GM20000 (cell line): Measurements from ENCODE around the gene TRMT5.

Experiments
- DNase-seq: peaks from one replicate; pipeline ENCODE4 v3.0.0; 2012; ENCODE audit warnings: low spot score
- TF ChIP-seq, protein P1 (sequence below): IDR thresholded peaks from 2 replicates; pipeline ENCODE4 v1.5.1; 2012; ENCODE audit warnings: mild to moderate bottlenecking, control low read depth; ENCODE audit errors: extremely low read depth, missing control alignments

The TRMT5 gene

DNA sequence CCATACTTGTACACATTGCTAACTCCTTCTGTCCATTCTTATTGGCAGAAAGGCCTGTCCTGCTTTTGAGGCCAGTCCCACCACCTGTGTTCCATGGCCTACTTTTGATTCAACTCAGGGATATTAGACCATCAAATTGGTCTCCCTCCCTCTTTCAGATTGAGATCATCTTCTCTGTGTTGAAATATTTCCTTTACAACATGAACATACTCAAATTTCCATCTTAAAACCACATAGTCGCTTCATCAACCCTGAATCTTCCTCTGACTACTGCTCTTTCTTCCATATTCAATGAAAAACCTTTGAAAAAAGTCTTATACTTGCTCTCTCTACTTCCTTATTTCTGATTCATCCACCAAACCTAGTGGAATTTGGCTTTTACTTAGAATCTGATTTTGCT is 34.9 kb downstream of the TRMT5 start:
- DNase-seq: no peak
- TF ChIP-seq, protein P1, sequence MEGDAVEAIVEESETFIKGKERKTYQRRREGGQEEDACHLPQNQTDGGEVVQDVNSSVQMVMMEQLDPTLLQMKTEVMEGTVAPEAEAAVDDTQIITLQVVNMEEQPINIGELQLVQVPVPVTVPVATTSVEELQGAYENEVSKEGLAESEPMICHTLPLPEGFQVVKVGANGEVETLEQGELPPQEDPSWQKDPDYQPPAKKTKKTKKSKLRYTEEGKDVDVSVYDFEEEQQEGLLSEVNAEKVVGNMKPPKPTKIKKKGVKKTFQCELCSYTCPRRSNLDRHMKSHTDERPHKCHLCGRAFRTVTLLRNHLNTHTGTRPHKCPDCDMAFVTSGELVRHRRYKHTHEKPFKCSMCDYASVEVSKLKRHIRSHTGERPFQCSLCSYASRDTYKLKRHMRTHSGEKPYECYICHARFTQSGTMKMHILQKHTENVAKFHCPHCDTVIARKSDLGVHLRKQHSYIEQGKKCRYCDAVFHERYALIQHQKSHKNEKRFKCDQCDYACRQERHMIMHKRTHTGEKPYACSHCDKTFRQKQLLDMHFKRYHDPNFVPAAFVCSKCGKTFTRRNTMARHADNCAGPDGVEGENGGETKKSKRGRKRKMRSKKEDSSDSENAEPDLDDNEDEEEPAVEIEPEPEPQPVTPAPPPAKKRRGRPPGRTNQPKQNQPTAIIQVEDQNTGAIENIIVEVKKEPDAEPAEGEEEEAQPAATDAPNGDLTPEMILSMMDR: no peak

DNA sequence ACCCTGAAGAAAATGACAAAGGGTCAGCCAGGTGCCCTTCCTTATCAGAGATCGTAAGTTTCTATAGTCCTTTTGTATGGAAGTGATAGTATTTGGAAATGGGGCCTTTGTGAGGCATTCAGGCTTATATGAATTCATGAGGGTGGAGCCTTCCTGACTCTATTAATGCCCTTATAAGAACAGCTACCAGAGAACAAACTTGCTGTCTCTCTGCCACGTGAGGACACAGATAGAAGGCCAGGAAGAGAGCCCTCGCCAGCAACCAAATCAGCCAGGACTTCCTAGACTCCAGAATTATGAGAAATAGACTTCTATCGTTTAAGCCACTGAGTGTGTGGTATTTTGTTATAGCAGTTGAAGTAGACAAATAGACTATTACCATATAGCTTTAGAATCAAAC is 36.7 kb downstream of the TRMT5 start:
- TF ChIP-seq, protein P1: no peak
- no peak for DNase-seq

DNA sequence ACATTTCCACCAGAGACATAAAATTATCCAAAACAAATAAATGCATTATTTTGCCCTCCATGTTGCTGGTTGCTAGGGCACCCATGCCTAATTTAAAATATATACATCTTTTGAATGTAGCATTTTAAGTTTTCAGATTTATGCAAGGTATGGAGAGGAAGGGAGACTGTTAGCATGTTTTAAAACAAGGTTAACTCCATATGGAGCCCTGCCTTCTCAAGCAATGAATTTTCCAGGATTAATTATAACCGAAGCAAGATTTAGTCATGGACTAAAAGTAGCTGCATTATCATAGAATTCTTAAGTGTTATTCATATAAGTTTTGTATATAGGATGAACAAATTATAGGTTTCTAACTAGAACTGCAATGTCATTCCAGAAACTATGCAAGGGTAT is 37.2 kb downstream of the TRMT5 start:
- DNase-seq: no peak

DNA sequence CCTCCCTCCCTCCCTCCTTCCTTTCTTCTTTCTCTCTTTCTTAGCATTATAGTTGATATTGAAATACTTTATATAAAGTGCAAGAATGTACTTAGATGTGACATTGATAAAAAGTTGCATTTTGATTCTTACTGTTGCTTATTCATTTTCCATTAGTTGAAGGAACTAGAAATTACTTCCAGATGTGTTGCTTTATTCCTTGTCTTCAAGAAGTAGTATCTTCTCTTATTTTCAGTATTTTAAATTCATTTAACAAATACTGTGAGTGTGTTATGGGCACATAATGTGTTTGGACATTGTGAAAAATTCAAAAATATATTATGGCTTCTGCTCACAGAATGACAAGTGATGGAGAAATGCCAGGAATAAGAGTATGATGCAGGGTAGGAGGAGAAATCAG is 45.6 kb downstream of the TRMT5 start:
- DNase-seq: no peak
- TF ChIP-seq, protein P1: no peak

More for the DNA sequence above, 37.2 kb downstream of the TRMT5 start:
- TF ChIP-seq, protein P1: no peak

DNA sequence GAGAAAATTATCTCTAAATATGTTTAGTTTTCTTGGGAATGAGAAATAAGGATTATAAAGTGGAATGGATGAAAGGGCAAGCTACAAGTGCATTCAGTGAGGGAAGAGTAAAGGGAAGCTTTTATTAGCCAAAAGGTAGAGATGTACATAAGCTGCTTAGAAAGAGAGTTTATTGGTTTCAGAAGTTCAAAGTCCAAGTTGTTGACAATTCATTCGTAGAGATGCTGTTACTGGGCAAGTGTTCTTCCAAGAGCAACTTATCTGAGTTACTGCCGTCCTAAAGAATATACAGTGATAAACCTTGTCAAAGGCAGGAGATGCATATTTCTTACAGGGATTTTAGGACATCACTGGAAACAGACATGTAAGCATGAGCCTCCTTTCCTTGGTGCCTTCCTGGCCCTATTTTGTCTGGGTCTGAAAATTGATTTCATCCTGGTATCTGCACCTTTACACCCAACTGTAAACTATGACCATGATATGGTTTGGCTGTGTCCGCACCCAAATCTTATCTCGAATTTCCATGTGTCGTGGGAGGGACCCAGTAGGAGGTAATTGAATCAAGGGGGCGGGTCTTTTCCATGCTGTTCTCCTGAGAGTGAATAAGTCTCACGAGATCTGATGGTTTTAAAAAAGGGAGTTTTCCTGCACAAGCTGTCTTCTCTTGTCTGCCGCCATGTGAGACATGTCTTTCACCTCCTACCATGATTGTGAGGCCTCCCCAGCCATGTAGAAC is 46.8 kb downstream of the TRMT5 start:
- DNase-seq: no peak
- TF ChIP-seq, protein P1: no peak

DNA sequence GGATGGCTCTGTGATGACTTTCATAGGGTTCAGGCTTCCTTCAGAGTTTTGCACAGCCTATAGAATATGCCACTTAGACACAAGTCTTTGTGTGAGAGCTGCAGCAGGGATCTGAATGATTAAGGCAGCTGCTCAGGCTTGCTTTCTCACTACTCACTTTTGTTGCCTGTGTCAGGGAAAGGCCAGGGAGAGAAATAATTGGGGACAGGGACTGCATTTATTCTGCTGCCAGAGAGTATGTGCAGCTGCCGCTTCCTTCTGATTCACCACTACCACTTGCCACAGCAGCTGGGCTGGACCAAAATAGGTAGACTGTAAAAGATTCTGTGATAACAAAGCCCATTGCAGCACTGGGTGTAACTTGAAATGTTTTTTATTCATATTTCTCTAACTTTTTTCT is 49.7 kb downstream of the TRMT5 start:
- TF ChIP-seq, protein P1: no peak
- no peak for DNase-seq

DNA sequence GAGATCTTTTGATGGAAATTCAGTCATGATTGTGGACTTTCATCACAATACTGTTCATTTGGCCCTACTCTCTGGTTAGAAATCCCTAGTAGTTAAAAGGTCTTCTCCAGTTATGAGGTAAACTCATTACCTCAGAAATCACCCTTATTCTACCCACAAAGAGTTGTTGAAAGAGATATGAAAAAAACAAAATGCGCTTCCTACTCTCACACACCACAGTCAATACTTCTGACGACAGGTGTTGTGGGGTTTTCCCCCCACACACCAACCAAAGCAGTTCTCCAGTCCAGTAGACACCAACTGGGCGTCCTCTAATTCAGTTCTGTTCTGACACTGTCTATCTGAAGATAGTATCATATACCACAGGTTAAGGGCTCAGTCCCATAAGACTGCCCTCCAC is 54.9 kb downstream of the TRMT5 start:
- peak; percentile 38 for DNase-seq

More for the DNA sequence above, 54.9 kb downstream of the TRMT5 start:
- TF ChIP-seq, protein P1: no peak
